Caco-2 (cell line): Measurements from ENCODE around the gene IRF2BP1. TPM values are rescaled to one million over a fixed set of nuclear protein-coding genes. Genes with fewer than 3 reads are reported as not detected.

Source experiments
- BruUV-seq: library from RNA; stranded (reverse); fragments of 400-500 nt; replicated peaks from 2 replicates; lab custom pipeline; 2021; lab: Mats Ljungman, UMichigan
- CTCF ChIA-PET: fragments of 300-600 bp; sonication (Branson Sonifier 250); formaldehyde crosslinking; loops from one replicate; lab custom pipeline; 2022; ENCODE audit warnings: antibody characterized with exemption; lab: Charles Lee
- POLR2A ChIA-PET: fragments of 300-600 bp; sonication (Branson Sonifier 250); formaldehyde crosslinking; loops from one replicate; lab custom pipeline; 2022; ENCODE audit warnings: antibody characterized with exemption; lab: Charles Lee
- DNase-seq, 2 experiments: peaks; one replicate each; pipeline versions ENCODE4 v3.0.0 to v3.0.0-alpha.2; 2020 to 2022
- H3K27me3 ChIP-seq: replicated peaks from 2 replicates; pipeline ENCODE4 v1.6.0; 2011; ENCODE audit warnings: low read length; ENCODE audit not compliant: control insufficient read depth, insufficient read depth
- H3K36me3 ChIP-seq: 2 replicates; pipeline ENCODE4 v1.5.1; 2011; ENCODE audit warnings: low read length; ENCODE audit not compliant: control insufficient read depth, insufficient read depth
- H3K4me1 ChIP-seq: fragments of 250-450 bp; sonication (Bioruptor Pico); 2 replicates; pipeline ENCODE4 v1.5.1; 2020; ENCODE audit warnings: mild to moderate bottlenecking
- H3K4me3 ChIP-seq: 2 replicates; pipeline ENCODE4 v1.5.1; 2011; ENCODE audit warnings: low read depth, mild to moderate bottlenecking, control low read depth, low read length
- H3K9me3 ChIP-seq: fragments of 250-450 bp; sonication (Bioruptor Pico); 2 replicates; pipeline ENCODE4 v1.5.1; 2020; ENCODE audit warnings: mild to moderate bottlenecking, moderate library complexity
- H3K27ac Mint-ChIP-seq: one replicate; pipeline ENCODE4 v1.8.0; 2022; ENCODE audit warnings: mixed read lengths; ENCODE audit not compliant: unreplicated experiment
- H3K27me3 Mint-ChIP-seq: one replicate; pipeline ENCODE4 v1.8.0; 2022; ENCODE audit warnings: mixed read lengths; ENCODE audit not compliant: insufficient read depth, unreplicated experiment
- H3K36me3 Mint-ChIP-seq: one replicate; pipeline ENCODE4 v1.8.0; 2022; ENCODE audit warnings: mild to moderate bottlenecking, mixed read lengths; ENCODE audit not compliant: insufficient read depth, unreplicated experiment
- H3K4me1 Mint-ChIP-seq: one replicate; pipeline ENCODE4 v1.8.0; 2022; ENCODE audit warnings: low read depth, mixed read lengths; ENCODE audit not compliant: unreplicated experiment
- H3K4me3 Mint-ChIP-seq: one replicate; pipeline ENCODE4 v1.8.0; 2022; ENCODE audit warnings: mild to moderate bottlenecking, moderate library complexity, mixed read lengths; ENCODE audit not compliant: unreplicated experiment
- H3K9me3 Mint-ChIP-seq: one replicate; pipeline ENCODE4 v1.8.0; 2022; ENCODE audit warnings: mixed read lengths; ENCODE audit not compliant: unreplicated experiment
- CTCF ChIP-seq, 2 experiments: fragments of 200-600 bp in 1 of 2; IDR thresholded peaks; 1 replicate in 1 of 2; 2 replicates in 1 of 2; pipeline versions ENCODE4 v1.5.1 to v1.8.0; 2011 to 2022; ENCODE audit warnings: antibody characterized with exemption in 1 of 2, control low read depth in 1 of 2, inconsistent platforms in 1 of 2, low read depth in 1 of 2, low read length in 1 of 2, mild to moderate bottlenecking in 1 of 2, moderate library complexity in 1 of 2; ENCODE audit not compliant: insufficient read depth in 1 of 2, severe bottlenecking in 1 of 2, unreplicated experiment in 1 of 2
- intact Hi-C: fragments of 100-400 bp; cut with micrococcal nuclease; formaldehyde crosslinking; loops from one replicate; pipeline ENCODE4 v1.10.0; 2022; ENCODE audit not compliant: unreplicated experiment
- total RNA-seq: library from RNA; stranded (reverse); gene quantifications from 2 replicates; pipeline ENCODE4 v1.2.3, GENCODE V29; 2022

Gene IRF2BP1
- total RNA-seq, 1 experiment from 2014 or later: 27.6 TPM

GRCh38 chr19:45895519-45895972 is 9.6 kb upstream of the IRF2BP1 start:
- H3K4me1 Mint-ChIP-seq: peaks cover 12% of the 10 kb centered on the region
- peak in 1 of 2 experiments; percentile 45 for DNase-seq
- H3K9me3 Mint-ChIP-seq: no peaks in the 10 kb centered on the region
- BruUV-seq: no TSS peak
- no peak for TF ChIP-seq CTCF (IDR thresholded peaks at IDR 0.05; ENCODE audit: insufficient read depth in 1 of 2, low read depth in 1 of 2, low read length in 1 of 2, severe bottlenecking in 1 of 2, unreplicated experiment in 1 of 2)
- H3K9me3 ChIP-seq: no peaks in the 10 kb centered on the region
- H3K4me1 ChIP-seq: no peaks in the 10 kb centered on the region
- peaks cover 39% of the 10 kb centered on the region for H3K36me3 Mint-ChIP-seq
- H3K27me3 Mint-ChIP-seq: no peaks in the 10 kb centered on the region
- intact Hi-C loops: no loop called here
- ChIA-PET CTCF (no interaction called here), POLR2A (no interaction called here)
- peak overlapping the region; percentile 84 for H3K27ac Mint-ChIP-seq
- peaks cover 1% of the 10 kb centered on the region; the same call in 1 of the 2 replicates for H3K36me3 ChIP-seq
- H3K27me3 ChIP-seq: no peaks in the 10 kb centered on the region
- no peak overlapping the region for H3K4me3 Mint-ChIP-seq
- H3K4me3 ChIP-seq: no peak overlapping the region

- intact Hi-C loops: no loop called here
Measured at GRCh38 chr19:45890877-45891276, 4.9 kb upstream of the IRF2BP1 start.

GRCh38 chr19:45889210-45889885 is 3.4 kb upstream of the IRF2BP1 start:
- Histone ChIP-seq H3K27me3 (no peaks in the 10 kb centered on the region), H3K36me3 (no peaks in the 10 kb centered on the region), H3K9me3 (no peaks in the 10 kb centered on the region), H3K4me1 (peaks cover 6% of the 10 kb centered on the region), H3K4me3 (no peak overlapping the region)
- intact Hi-C loops: no loop called here
- TF ChIP-seq CTCF (IDR thresholded peaks at IDR 0.05; ENCODE audit: insufficient read depth in 1 of 2, low read depth in 1 of 2, low read length in 1 of 2, severe bottlenecking in 1 of 2, unreplicated experiment in 1 of 2): no peak
- no peak overlapping the region for H3K27ac Mint-ChIP-seq
- POLR2A ChIA-PET: interaction anchor here (0.6 kb wide), 1 partner anchor 73 kb away, joined by 5 read pairs; no protein-coding TSS in a partner anchor
- no peak for DNase-seq
- H3K27me3 Mint-ChIP-seq: no peaks in the 10 kb centered on the region
- H3K4me1 Mint-ChIP-seq: peaks cover 5% of the 10 kb centered on the region
- CTCF ChIA-PET: interaction anchor here (0.6 to 1.0 kb wide), 2 partner anchors 14 to 18 kb away, joined by 3 read pairs; no protein-coding TSS in a partner anchor
- no peaks in the 10 kb centered on the region for H3K9me3 Mint-ChIP-seq
- H3K4me3 Mint-ChIP-seq: no peak overlapping the region
- H3K36me3 Mint-ChIP-seq: peaks cover 13% of the 10 kb centered on the region
- no TSS peak for BruUV-seq

More at GRCh38 chr19:45890877-45891276, 4.9 kb upstream of the IRF2BP1 start:
- no peaks in the 10 kb centered on the region for H3K27me3 Mint-ChIP-seq
- Histone ChIP-seq H3K4me1 (no peaks in the 10 kb centered on the region), H3K36me3 (no peaks in the 10 kb centered on the region), H3K4me3 (no peak overlapping the region), H3K9me3 (no peaks in the 10 kb centered on the region), H3K27me3 (no peaks in the 10 kb centered on the region)
- no peak for DNase-seq
- no peaks in the 10 kb centered on the region for H3K9me3 Mint-ChIP-seq
- ChIA-PET POLR2A (interaction anchor here (0.6 kb wide), 1 partner anchor 213 kb away, joined by 3 read pairs; no protein-coding TSS in a partner anchor), CTCF (no interaction called here)
- no peak overlapping the region for H3K4me3 Mint-ChIP-seq
- peaks cover 22% of the 10 kb centered on the region for H3K36me3 Mint-ChIP-seq
- no TSS peak for BruUV-seq
- no peak for TF ChIP-seq CTCF (IDR thresholded peaks at IDR 0.05; ENCODE audit: insufficient read depth in 1 of 2, low read depth in 1 of 2, low read length in 1 of 2, severe bottlenecking in 1 of 2, unreplicated experiment in 1 of 2)
- H3K4me1 Mint-ChIP-seq: peaks cover 12% of the 10 kb centered on the region
- H3K27ac Mint-ChIP-seq: no peak overlapping the region
